GM12801 (cell line): Measurements from ENCODE around the gene WNK2.

Experiments
- TF ChIP-seq, protein P1 (sequence below): IDR thresholded peaks from one replicate; pipeline ENCODE4 v1.5.1; 2011; ENCODE audit warnings: control low read depth; ENCODE audit not compliant: insufficient read length; ENCODE audit errors: extremely low read depth

WNK2 gene

GRCh38 chr9:93258818-93259489 is 75.0 kb downstream of the WNK2 start:
- TF ChIP-seq, protein P1, sequence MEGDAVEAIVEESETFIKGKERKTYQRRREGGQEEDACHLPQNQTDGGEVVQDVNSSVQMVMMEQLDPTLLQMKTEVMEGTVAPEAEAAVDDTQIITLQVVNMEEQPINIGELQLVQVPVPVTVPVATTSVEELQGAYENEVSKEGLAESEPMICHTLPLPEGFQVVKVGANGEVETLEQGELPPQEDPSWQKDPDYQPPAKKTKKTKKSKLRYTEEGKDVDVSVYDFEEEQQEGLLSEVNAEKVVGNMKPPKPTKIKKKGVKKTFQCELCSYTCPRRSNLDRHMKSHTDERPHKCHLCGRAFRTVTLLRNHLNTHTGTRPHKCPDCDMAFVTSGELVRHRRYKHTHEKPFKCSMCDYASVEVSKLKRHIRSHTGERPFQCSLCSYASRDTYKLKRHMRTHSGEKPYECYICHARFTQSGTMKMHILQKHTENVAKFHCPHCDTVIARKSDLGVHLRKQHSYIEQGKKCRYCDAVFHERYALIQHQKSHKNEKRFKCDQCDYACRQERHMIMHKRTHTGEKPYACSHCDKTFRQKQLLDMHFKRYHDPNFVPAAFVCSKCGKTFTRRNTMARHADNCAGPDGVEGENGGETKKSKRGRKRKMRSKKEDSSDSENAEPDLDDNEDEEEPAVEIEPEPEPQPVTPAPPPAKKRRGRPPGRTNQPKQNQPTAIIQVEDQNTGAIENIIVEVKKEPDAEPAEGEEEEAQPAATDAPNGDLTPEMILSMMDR = no peak

GRCh38 chr9:93259490-93260262 is 75.7 kb downstream of the WNK2 start:
- TF ChIP-seq, protein P1 = no peak

GRCh38 chr9:93260263-93261066 is 76.5 kb downstream of the WNK2 start:
- TF ChIP-seq, protein P1 = no peak

DNA sequence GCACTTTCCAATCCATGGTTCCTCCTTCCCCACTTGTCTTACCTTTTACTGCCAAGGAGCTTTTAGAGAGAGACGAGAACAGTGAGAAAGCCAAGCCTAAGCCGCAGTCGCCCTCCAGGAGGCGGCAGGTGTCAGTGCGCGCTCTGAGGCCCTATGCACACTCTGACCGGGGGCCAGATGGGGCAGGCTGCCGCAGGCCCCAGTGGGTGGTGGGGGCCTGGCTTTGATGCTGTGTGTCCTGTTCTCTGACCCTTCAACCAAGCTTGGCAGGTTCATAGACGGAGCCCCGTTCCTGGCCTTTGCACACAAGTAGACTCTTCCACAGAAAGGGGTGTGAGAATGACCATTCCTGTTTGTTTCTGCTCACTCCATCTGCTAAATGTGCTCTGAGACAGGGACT is 77.3 kb downstream of the WNK2 start:
- TF ChIP-seq, protein P1 = no peak

DNA sequence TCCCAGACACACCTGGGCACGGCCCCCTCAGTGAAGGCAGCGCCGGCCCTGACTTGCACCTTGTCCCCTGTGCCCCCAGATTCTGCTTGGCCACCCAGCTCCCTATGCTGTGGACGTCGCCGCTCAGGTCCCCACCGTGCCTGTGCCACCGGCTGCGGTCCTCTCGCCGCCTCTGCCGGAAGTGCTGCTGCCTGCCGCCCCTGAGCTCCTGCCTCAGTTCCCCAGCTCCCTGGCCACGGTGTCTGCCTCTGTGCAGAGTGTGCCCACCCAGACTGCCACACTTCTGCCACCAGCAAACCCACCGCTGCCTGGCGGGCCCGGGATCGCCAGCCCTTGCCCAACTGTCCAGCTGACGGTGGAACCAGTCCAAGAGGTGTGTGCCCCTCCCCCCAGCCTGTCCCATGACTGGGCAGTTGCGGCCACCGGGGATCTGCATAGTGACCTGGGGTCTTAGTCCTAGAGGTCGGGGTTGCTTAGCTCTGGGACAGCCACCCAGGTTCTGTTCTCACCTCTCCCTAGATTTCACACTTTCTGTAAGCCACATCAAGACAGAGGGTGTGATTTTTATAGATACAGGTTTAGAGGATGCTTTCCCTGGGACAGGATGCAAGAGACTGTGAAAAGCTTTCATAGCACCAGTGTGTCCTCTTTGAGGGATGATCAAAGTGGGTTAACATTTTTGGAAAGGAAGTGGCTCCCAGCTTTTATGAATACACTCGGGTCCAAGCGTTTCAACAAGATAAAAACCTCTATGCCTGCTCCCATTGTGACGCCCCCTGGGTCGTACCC is 78.0 kb downstream of the WNK2 start:
- TF ChIP-seq, protein P1 = no peak

GRCh38 chr9:93262537-93263310 is 78.8 kb downstream of the WNK2 start:
- TF ChIP-seq, protein P1 = no peak
